Adrenal gland (tissue), 5 donors: ENCODE measurements around the gene MXRA7.

Experiments used
- POLR2A ChIP-seq, 2 donors: fragments of 450-650 bp; IDR thresholded peaks; one replicate each; pipeline ENCODE4 v1.6.1; 2017; ENCODE audit warnings: antibody characterized with exemption in 2 of 2, mild to moderate bottlenecking in 2 of 2, moderate library complexity in 1 of 2
- TF ChIP-seq, protein P1 (sequence below), 6 experiments: fragments of 450-650 bp in 4 of 6; fragments of 200-600 bp in 2 of 6; sonication (generic) in 1 of 6; IDR thresholded peaks; 1 replicate in 5 of 6; 2 replicates in 1 of 6; pipeline versions ENCODE4 v1.5.1 to v1.8.0; 2016 to 2021; ENCODE audit warnings: antibody characterized with exemption in 6 of 6, mild to moderate bottlenecking in 2 of 6, moderate library complexity in 1 of 6
- donor health status: DM: no; HTN: no; CAD: no.

DNA sequence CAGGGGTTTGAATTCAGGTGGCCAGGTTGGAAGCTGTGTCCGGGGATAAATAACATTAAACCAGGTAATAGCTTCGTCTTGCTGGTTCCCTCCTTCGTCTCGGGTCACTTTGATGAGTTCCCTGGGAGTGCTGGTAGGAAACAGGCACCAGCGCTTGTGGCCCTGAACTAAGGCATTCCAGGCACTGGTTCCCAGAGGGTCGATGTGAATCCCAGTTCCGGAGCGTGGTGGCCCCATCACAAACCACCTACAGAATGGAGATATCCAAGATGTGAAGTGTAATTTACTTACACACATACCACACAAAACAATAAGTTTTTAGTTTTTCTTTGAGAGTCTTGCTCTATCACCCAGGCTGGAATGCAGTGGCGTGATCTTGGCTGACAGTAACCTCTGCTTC lies 13.0 kb upstream of the MXRA7 start:
- TF ChIP-seq, protein P1, sequence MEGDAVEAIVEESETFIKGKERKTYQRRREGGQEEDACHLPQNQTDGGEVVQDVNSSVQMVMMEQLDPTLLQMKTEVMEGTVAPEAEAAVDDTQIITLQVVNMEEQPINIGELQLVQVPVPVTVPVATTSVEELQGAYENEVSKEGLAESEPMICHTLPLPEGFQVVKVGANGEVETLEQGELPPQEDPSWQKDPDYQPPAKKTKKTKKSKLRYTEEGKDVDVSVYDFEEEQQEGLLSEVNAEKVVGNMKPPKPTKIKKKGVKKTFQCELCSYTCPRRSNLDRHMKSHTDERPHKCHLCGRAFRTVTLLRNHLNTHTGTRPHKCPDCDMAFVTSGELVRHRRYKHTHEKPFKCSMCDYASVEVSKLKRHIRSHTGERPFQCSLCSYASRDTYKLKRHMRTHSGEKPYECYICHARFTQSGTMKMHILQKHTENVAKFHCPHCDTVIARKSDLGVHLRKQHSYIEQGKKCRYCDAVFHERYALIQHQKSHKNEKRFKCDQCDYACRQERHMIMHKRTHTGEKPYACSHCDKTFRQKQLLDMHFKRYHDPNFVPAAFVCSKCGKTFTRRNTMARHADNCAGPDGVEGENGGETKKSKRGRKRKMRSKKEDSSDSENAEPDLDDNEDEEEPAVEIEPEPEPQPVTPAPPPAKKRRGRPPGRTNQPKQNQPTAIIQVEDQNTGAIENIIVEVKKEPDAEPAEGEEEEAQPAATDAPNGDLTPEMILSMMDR (IDR thresholded peaks at IDR 0.05): no peak
- TF ChIP-seq POLR2A (IDR thresholded peaks at IDR 0.05): no peak
